Loucy (cell line): Measurements from ENCODE around the gene LTBP1.

Experiments used
- H2AFZ ChIP-seq: fragments of 200-600 bp; sonication (generic); 2 replicates; pipeline ENCODE4 v1.6.0; 2016; ENCODE audit warnings: antibody characterized with exemption, mild to moderate bottlenecking, low read length, moderate library complexity
- H3F3A ChIP-seq: fragments of 200-600 bp; 2 replicates; pipeline ENCODE4 v1.6.0; 2016; ENCODE audit warnings: antibody characterized with exemption, low read depth, mild to moderate bottlenecking
- H3K27me3 ChIP-seq: fragments of 200-600 bp; sonication (generic); 2 replicates; pipeline ENCODE4 v1.6.1; 2014; ENCODE audit warnings: low read length, mild to moderate bottlenecking; ENCODE audit not compliant: insufficient read depth, poor library complexity, severe bottlenecking
- H3K36me3 ChIP-seq: fragments of 200-600 bp; sonication (generic); 2 replicates; pipeline ENCODE4 v1.6.1; 2016; ENCODE audit warnings: low read length; ENCODE audit not compliant: insufficient read depth
- H3K4me1 ChIP-seq: fragments of 200-600 bp; sonication (generic); 2 replicates; pipeline ENCODE4 v1.5.1; 2014; ENCODE audit warnings: low read length, mild to moderate bottlenecking; ENCODE audit not compliant: insufficient read depth, poor library complexity, severe bottlenecking
- H3K4me2 ChIP-seq: fragments of 200-600 bp; sonication (generic); 2 replicates; pipeline ENCODE4 v1.6.0; 2014; ENCODE audit warnings: antibody characterized with exemption, low read length, low read depth, mild to moderate bottlenecking; ENCODE audit not compliant: poor library complexity, severe bottlenecking
- H3K4me3 ChIP-seq: fragments of 200-600 bp; sonication (generic); 2 replicates; pipeline ENCODE4 v1.5.1; 2014; ENCODE audit warnings: low read length, mild to moderate bottlenecking, mixed read lengths; ENCODE audit not compliant: poor library complexity, severe bottlenecking
- H3K79me2 ChIP-seq: fragments of 200-600 bp; sonication (generic); 2 replicates; pipeline ENCODE4 v1.6.1; 2014; ENCODE audit warnings: low read length; ENCODE audit not compliant: insufficient read depth
- H3K9ac ChIP-seq: fragments of 200-600 bp; sonication (generic); 2 replicates; pipeline ENCODE4 v1.6.0; 2014; ENCODE audit warnings: mild to moderate bottlenecking, low read depth, low read length, moderate library complexity; ENCODE audit not compliant: poor library complexity, severe bottlenecking
- H3K9me2 ChIP-seq: fragments of 200-600 bp; sonication (generic); replicated peaks from 2 replicates; pipeline ENCODE4 v1.6.1; 2016; ENCODE audit warnings: low read depth, low read length, mixed read lengths
- H3K9me3 ChIP-seq: fragments of 200-600 bp; sonication (generic); 2 replicates; pipeline ENCODE4 v1.6.1; 2014; ENCODE audit warnings: mild to moderate bottlenecking, antibody characterized with exemption, low read length, low read depth; ENCODE audit not compliant: insufficient read depth
- H4K20me1 ChIP-seq: fragments of 200-600 bp; sonication (generic); 2 replicates; pipeline ENCODE4 v1.6.0; 2014; ENCODE audit warnings: antibody characterized with exemption, low read length, mild to moderate bottlenecking; ENCODE audit not compliant: insufficient read depth, poor library complexity, severe bottlenecking
- CTCF ChIP-seq: fragments of 200-600 bp; sonication (generic); conservative IDR thresholded peaks from 2 replicates; pipeline ENCODE4 v1.5.1; 2014; ENCODE audit warnings: mild to moderate bottlenecking, antibody characterized with exemption, low read length
- EZH2phosphoT487 ChIP-seq: fragments of 200-600 bp; IDR thresholded peaks from 2 replicates; pipeline ENCODE4 v1.6.1; 2018; ENCODE audit warnings: antibody characterized with exemption, mild to moderate bottlenecking, moderate library complexity, borderline replicate concordance

The LTBP1 gene

GRCh38 chr2:33333433-33333832 lies 386.7 kb downstream of the LTBP1 start:
- Histone ChIP-seq H3K9ac (no peak overlapping the region), H3K9me3 (no peaks in the 10 kb centered on the region), H3K36me3 (no peaks in the 10 kb centered on the region), H3F3A (no peaks in the 10 kb centered on the region), H2AFZ (no peak overlapping the region), H3K4me3 (no peak overlapping the region), H3K9me2 (no peaks in the 10 kb centered on the region), H4K20me1 (no peaks in the 10 kb centered on the region), H3K4me2 (no peak overlapping the region), H3K79me2 (no peaks in the 10 kb centered on the region), H3K27me3 (no peaks in the 10 kb centered on the region), H3K4me1 (peaks cover 6% of the 10 kb centered on the region)
- TF ChIP-seq CTCF: no peak
- no peak for TF ChIP-seq EZH2phosphoT487

- H4K20me1 ChIP-seq: no peaks in the 10 kb centered on the region
- TF ChIP-seq EZH2phosphoT487 (no peak), CTCF (no peak)
- no peaks in the 10 kb centered on the region for H3K9me2 ChIP-seq
- H3K4me2 ChIP-seq: no peak overlapping the region
- H3K9me3 ChIP-seq: no peaks in the 10 kb centered on the region
- no peaks in the 10 kb centered on the region for H3K79me2 ChIP-seq
- H3K9ac ChIP-seq: no peak overlapping the region
- no peaks in the 10 kb centered on the region for H3F3A ChIP-seq
- peaks cover 6% of the 10 kb centered on the region for H3K4me1 ChIP-seq
- H3K36me3 ChIP-seq: no peaks in the 10 kb centered on the region
- no peak overlapping the region for H3K4me3 ChIP-seq
- no peaks in the 10 kb centered on the region for H3K27me3 ChIP-seq
- H2AFZ ChIP-seq: no peak overlapping the region
Observed at GRCh38 chr2:33334083-33334482, 387.3 kb downstream of the LTBP1 start.

- H3K36me3 ChIP-seq: no peaks in the 10 kb centered on the region
- no peak overlapping the region for H3K9ac ChIP-seq
- H3K79me2 ChIP-seq: no peaks in the 10 kb centered on the region
- no peaks in the 10 kb centered on the region for H3F3A ChIP-seq
- no peak overlapping the region for H3K4me2 ChIP-seq
- no peak overlapping the region for H2AFZ ChIP-seq
- H3K9me3 ChIP-seq: no peaks in the 10 kb centered on the region
- H3K4me3 ChIP-seq: no peak overlapping the region
- H3K4me1 ChIP-seq: peaks cover 6% of the 10 kb centered on the region
- TF ChIP-seq EZH2phosphoT487: no peak
- H3K27me3 ChIP-seq: no peaks in the 10 kb centered on the region
- H4K20me1 ChIP-seq: no peaks in the 10 kb centered on the region
- H3K9me2 ChIP-seq: no peaks in the 10 kb centered on the region
Observed at GRCh38 chr2:33335516-33335915, 388.8 kb downstream of the LTBP1 start.

GRCh38 chr2:33336036-33336625 lies 389.4 kb downstream of the LTBP1 start:
- no peaks in the 10 kb centered on the region for H3K9me3 ChIP-seq
- no peaks in the 10 kb centered on the region for H3F3A ChIP-seq
- no peaks in the 10 kb centered on the region for H4K20me1 ChIP-seq
- H3K36me3 ChIP-seq: no peaks in the 10 kb centered on the region
- no peak overlapping the region for H3K4me3 ChIP-seq
- H3K27me3 ChIP-seq: no peaks in the 10 kb centered on the region
- no peaks in the 10 kb centered on the region for H3K79me2 ChIP-seq
- no peak overlapping the region for H3K9ac ChIP-seq
- no peaks in the 10 kb centered on the region for H3K9me2 ChIP-seq
- no peak overlapping the region for H2AFZ ChIP-seq
- H3K4me1 ChIP-seq: peaks cover 6% of the 10 kb centered on the region
- TF ChIP-seq CTCF (no peak), EZH2phosphoT487 (no peak)
- H3K4me2 ChIP-seq: no peak overlapping the region
